Measurements from ENCODE around the gene S1PR1. TPM values are rescaled to one million over a fixed set of nuclear protein-coding genes. Genes with fewer than 3 reads are reported as not detected.
A peak's percentile ranks its signal among the peaks of the same experiment; 100 is the strongest.
"Not testable (repeated sequence)": the region's sequence is repeated elsewhere in the genome, so short reads cannot be mapped to it uniquely, and the experiment has no call there.

The S1PR1 gene
- total and polyA plus RNA-seq, 2 experiments from 2014 or later: 58.1 to 58.6 TPM

DNA sequence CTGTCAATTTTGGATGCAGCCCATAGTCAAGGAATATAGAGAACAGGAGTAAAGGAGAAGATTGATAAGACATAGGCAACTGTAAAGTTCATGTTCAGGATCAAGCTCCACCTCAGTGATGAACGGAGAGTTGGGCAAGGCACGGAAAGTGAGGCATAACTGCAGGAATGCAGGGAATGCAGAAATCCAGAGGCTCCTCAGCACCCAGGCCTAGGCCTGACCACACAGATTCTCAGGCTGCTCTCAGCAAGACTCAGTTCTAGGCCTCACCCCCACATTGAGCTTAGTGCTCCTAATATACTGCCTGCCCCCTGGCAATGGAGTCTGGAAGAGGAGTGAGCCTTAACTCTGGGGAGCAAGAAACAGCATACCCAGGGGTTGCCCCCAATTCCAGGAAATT, 36.3 kb upstream of the S1PR1 start:
- no peaks in the 10 kb centered on the region for H3K9me3 ChIP-seq (ENCODE audit: low read depth)
- peak in 1 of 2 donors; percentile 90 for DNase-seq (ENCODE audit: low read depth in 1 of 2, low spot score in 1 of 2)
- no peaks in the 10 kb centered on the region for H3K36me3 ChIP-seq
- H3K4me3 ChIP-seq: no peak overlapping the region
- H3K27me3 ChIP-seq: no peaks in the 10 kb centered on the region
- peaks cover 33% of the 10 kb centered on the region for H3K4me1 ChIP-seq (ENCODE audit: low read depth)
- H3K27ac ChIP-seq: no peak overlapping the region
- TF ChIP-seq, protein P1, sequence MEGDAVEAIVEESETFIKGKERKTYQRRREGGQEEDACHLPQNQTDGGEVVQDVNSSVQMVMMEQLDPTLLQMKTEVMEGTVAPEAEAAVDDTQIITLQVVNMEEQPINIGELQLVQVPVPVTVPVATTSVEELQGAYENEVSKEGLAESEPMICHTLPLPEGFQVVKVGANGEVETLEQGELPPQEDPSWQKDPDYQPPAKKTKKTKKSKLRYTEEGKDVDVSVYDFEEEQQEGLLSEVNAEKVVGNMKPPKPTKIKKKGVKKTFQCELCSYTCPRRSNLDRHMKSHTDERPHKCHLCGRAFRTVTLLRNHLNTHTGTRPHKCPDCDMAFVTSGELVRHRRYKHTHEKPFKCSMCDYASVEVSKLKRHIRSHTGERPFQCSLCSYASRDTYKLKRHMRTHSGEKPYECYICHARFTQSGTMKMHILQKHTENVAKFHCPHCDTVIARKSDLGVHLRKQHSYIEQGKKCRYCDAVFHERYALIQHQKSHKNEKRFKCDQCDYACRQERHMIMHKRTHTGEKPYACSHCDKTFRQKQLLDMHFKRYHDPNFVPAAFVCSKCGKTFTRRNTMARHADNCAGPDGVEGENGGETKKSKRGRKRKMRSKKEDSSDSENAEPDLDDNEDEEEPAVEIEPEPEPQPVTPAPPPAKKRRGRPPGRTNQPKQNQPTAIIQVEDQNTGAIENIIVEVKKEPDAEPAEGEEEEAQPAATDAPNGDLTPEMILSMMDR (IDR thresholded peaks at IDR 0.05; ENCODE audit: low read depth, low read length): no peak

DNA sequence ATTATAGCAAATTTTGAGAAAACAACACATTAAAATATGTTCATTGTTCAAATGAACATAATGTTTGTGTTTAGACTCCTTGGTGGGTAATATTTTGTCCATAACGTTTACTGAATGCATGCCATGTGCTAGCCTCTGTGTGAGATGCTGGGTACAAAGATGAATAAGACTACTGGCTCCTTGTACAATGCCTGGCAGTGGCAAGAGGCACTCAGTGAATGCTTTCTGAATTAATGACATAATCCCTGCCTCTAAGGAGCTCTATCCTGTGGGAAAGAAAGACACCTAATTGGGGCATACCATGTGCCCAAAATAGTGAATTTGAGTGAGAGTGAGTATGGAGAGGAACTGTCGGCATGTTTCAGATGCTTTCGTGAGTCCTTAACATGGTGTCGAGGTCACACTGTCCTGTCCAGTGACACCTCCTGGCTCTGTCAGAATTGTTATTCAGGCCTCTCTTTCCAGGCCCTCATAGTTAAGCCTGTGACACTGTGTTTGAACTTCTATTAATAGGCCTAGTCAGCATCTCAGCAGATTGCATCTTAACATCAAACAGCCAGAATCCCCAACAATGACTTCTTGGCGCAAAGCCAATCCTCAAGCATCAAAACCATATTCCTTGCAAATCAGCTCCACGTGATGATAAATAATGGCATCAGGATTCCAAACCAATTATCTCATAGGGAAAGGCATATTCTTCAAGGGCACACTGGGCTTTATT, 32.8 kb upstream of the S1PR1 start:
- peaks cover 29% of the 10 kb centered on the region for H3K4me1 ChIP-seq (ENCODE audit: low read depth)
- H3K9me3 ChIP-seq (ENCODE audit: low read depth): no peaks in the 10 kb centered on the region
- no peaks in the 10 kb centered on the region for H3K36me3 ChIP-seq
- TF ChIP-seq, protein P1 (IDR thresholded peaks at IDR 0.05; ENCODE audit: low read depth, low read length): no peak
- peak overlapping the region; percentile 87 for H3K27ac ChIP-seq
- DNase-seq (ENCODE audit: low read depth in 1 of 2, low spot score in 1 of 2): peak; percentile 45 to 92
- no peak overlapping the region for H3K4me3 ChIP-seq
- H3K27me3 ChIP-seq: no peaks in the 10 kb centered on the region

DNA sequence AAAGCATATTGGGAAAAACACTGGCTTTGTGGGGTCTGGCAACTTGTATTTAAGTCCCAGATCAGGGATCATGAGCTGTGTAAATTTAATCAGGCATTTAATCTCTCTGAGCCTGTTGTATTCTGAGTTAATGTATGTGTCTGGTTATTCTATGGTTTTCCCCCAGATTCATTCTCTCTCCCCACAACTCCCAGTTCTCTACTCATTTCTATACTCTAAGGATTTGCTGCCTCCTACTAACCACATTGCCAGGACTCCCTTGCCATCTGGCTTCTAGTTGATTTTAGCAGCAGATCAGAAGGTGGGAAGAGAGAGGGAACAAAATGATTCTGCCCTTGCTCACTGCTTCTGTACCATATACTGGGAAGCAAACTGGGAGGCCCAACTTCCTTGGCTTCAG, 31.4 kb upstream of the S1PR1 start:
- no peak for DNase-seq (ENCODE audit: low read depth in 1 of 2, low spot score in 1 of 2)
- H3K4me3 ChIP-seq: no peak overlapping the region
- H3K27ac ChIP-seq: peak overlapping the region; percentile 87
- no peaks in the 10 kb centered on the region for H3K27me3 ChIP-seq
- H3K36me3 ChIP-seq: no peaks in the 10 kb centered on the region
- peaks cover 26% of the 10 kb centered on the region for H3K4me1 ChIP-seq (ENCODE audit: low read depth)
- TF ChIP-seq, protein P1 (IDR thresholded peaks at IDR 0.05; ENCODE audit: low read depth, low read length): no peak
- no peaks in the 10 kb centered on the region for H3K9me3 ChIP-seq (ENCODE audit: low read depth)

DNA sequence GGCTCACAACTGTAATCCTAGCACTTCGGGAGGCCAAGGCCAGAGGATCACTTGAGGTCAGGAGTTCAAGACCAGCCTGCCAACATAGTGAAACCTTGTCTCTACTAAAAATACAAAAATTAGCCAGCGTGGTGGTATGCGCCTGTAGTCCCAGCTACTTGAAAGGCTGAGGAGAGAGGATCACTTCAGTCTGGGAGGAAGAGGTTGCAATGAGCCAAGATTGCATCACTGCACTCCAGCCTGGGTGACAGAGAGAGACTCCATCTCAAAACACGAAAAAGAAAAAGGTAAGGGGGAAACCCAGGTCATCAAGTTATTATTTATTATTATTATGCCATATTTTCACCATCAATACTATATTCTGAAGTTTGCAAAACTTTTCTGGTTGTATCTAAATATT, 30.7 kb upstream of the S1PR1 start:
- H3K4me3 ChIP-seq; DNase-seq (ENCODE audit: low read depth in 1 of 2, low spot score in 1 of 2); H3K27me3 ChIP-seq; H3K36me3 ChIP-seq; H3K9me3 ChIP-seq (ENCODE audit: low read depth): not testable (repeated sequence)
- H3K4me1 ChIP-seq (ENCODE audit: low read depth): peaks cover 26% of the 10 kb centered on the region
- H3K27ac ChIP-seq: peak overlapping the region; percentile 87

DNA sequence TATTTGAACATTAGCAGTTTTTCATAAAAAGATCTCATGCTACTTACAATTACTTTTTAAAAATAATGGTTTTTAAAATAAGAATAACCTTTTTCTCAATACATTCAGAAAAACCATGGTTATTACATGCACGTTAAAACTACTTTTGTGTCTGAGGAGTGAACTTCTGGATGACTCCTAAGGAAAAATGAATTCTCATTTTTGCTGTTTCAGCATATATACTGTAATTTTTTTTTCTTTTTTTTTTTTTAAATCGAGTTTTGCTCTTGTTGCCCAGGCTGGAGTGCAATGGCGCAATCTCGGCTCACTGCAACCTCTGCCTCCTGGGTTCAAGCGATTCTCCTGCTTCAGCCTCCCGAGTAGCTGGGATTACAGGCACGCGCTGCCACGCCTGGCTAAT, 29.5 kb upstream of the S1PR1 start:
- H3K36me3 ChIP-seq; H3K27me3 ChIP-seq; DNase-seq (ENCODE audit: low read depth in 1 of 2, low spot score in 1 of 2); H3K4me3 ChIP-seq; H3K9me3 ChIP-seq (ENCODE audit: low read depth); H3K27ac ChIP-seq: not testable (repeated sequence)
- H3K4me1 ChIP-seq (ENCODE audit: low read depth): peaks cover 31% of the 10 kb centered on the region

DNA sequence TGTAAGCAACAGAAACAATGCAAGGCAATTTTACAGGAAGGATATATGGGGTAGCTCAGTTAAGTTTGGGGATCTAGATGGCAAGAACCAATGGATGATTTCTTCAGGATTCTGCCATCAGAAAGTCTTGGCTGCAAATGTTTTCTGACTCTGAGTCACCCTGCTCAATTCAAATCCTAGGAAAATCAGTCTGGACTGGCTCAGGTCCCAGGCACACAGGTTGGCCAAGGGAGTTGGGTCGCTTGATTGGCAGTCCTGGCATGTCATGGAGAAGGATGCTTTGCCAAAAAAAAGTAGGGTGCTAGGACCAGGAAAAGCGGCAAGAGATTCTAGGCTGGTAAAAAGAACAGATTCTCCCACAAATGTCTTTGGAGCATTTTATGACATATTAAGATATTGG, 28.9 kb upstream of the S1PR1 start:
- H3K4me1 ChIP-seq (ENCODE audit: low read depth): peaks cover 33% of the 10 kb centered on the region
- H3K4me3 ChIP-seq: no peak overlapping the region
- H3K36me3 ChIP-seq: no peaks in the 10 kb centered on the region
- DNase-seq (ENCODE audit: low read depth in 1 of 2, low spot score in 1 of 2): no peak
- H3K9me3 ChIP-seq (ENCODE audit: low read depth): no peaks in the 10 kb centered on the region
- no peak overlapping the region for H3K27ac ChIP-seq
- H3K27me3 ChIP-seq: no peaks in the 10 kb centered on the region
- TF ChIP-seq, protein P1 (IDR thresholded peaks at IDR 0.05; ENCODE audit: low read depth, low read length): no peak

All from cardiac muscle cell (in vitro differentiated cells and primary cell).